Mesenchymal stem cell (in vitro differentiated cells and primary cell): Measurements from ENCODE around the gene ADAP1.

Experiments used
- DNase-seq: peaks from one replicate; pipeline ENCODE4 v3.0.0-alpha.2; 2013
- H2AFZ ChIP-seq: one replicate; pipeline ENCODE4 v1.6.1; 2013; ENCODE audit warnings: low read depth, mild to moderate bottlenecking, control low read depth, inconsistent platforms, low read length, moderate library complexity
- H2AK5ac ChIP-seq: 2 replicates; pipeline ENCODE4 v1.6.1; 2013; ENCODE audit warnings: low read length, moderate library complexity, mild to moderate bottlenecking, inconsistent platforms; ENCODE audit not compliant: severe bottlenecking
- H2BK120ac ChIP-seq: one replicate; pipeline ENCODE4 v1.6.1; 2013; ENCODE audit warnings: low read depth, mild to moderate bottlenecking, inconsistent platforms, low read length, moderate library complexity
- H2BK12ac ChIP-seq, 2 experiments: one replicate each; pipeline ENCODE4 v1.6.1; 2013; ENCODE audit warnings: inconsistent platforms in 2 of 2, low read length in 2 of 2, mild to moderate bottlenecking in 2 of 2, moderate library complexity in 2 of 2, control low read depth in 1 of 2
- H2BK15ac ChIP-seq: one replicate; pipeline ENCODE4 v1.6.1; 2013; ENCODE audit warnings: mild to moderate bottlenecking, low read depth, inconsistent platforms; ENCODE audit not compliant: poor library complexity, severe bottlenecking
- H2BK5ac ChIP-seq: 2 replicates; pipeline ENCODE4 v1.6.1; 2013; ENCODE audit warnings: low read depth, mild to moderate bottlenecking, low read length, control low read depth, inconsistent platforms; ENCODE audit not compliant: poor library complexity, severe bottlenecking
- H3K14ac ChIP-seq, 2 experiments: one replicate each; pipeline ENCODE4 v1.6.1; 2013; ENCODE audit warnings: inconsistent platforms in 2 of 2, low read length in 2 of 2, control low read depth in 1 of 2, mild to moderate bottlenecking in 1 of 2, moderate library complexity in 1 of 2
- H3K18ac ChIP-seq, 2 experiments: one replicate each; pipeline ENCODE4 v1.6.1; 2013; ENCODE audit warnings: inconsistent platforms in 2 of 2, low read length in 2 of 2, control low read depth in 1 of 2, low read depth in 1 of 2, mild to moderate bottlenecking in 1 of 2
- H3K23ac ChIP-seq, 2 experiments: one replicate each; pipeline ENCODE4 v1.6.1; 2013; ENCODE audit warnings: inconsistent platforms in 2 of 2, low read length in 2 of 2, mild to moderate bottlenecking in 2 of 2, moderate library complexity in 2 of 2, control low read depth in 1 of 2
- H3K27ac ChIP-seq: 2 replicates; pipeline ENCODE4 v1.5.1; 2013; ENCODE audit warnings: mild to moderate bottlenecking, moderate library complexity, low read length, control low read depth, inconsistent platforms; ENCODE audit not compliant: poor library complexity, severe bottlenecking
- H3K27me3 ChIP-seq, 2 experiments: 2 replicates each; pipeline versions ENCODE4 v1.6.1 to v1.7.0; 2013; ENCODE audit warnings: low read length in 2 of 2, mild to moderate bottlenecking in 2 of 2, moderate library complexity in 2 of 2, control low read depth in 1 of 2, inconsistent platforms in 1 of 2; ENCODE audit not compliant: control insufficient read depth in 1 of 2, insufficient read depth in 1 of 2
- H3K36me3 ChIP-seq, 2 experiments: 2 replicates each; pipeline versions ENCODE4 v1.6.1 to v1.7.0; 2013; ENCODE audit warnings: low read length in 2 of 2, control low read depth in 1 of 2, inconsistent platforms in 1 of 2, low read depth in 1 of 2, mild to moderate bottlenecking in 1 of 2; ENCODE audit not compliant: insufficient read depth in 2 of 2, control insufficient read depth in 1 of 2
- H3K4ac ChIP-seq, 2 experiments: one replicate each; pipeline ENCODE4 v1.6.1; 2013; ENCODE audit warnings: inconsistent platforms in 2 of 2, low read length in 2 of 2, mild to moderate bottlenecking in 2 of 2, moderate library complexity in 2 of 2, control low read depth in 1 of 2, low read depth in 1 of 2
- H3K4me1 ChIP-seq: 2 replicates; pipeline ENCODE4 v1.6.1; 2013; ENCODE audit warnings: low read depth, low read length, control low read depth; ENCODE audit not compliant: control insufficient read depth, insufficient read depth
- H3K4me2 ChIP-seq: 2 replicates; pipeline ENCODE4 v1.6.1; 2013; ENCODE audit warnings: low read length, mild to moderate bottlenecking, inconsistent platforms; ENCODE audit not compliant: poor library complexity, severe bottlenecking
- H3K4me3 ChIP-seq, 2 experiments: 2 replicates each; pipeline versions ENCODE4 v1.5.1 to v1.7.0; 2013; ENCODE audit warnings: low read length in 2 of 2, mild to moderate bottlenecking in 2 of 2, control low read depth in 1 of 2, low read depth in 1 of 2; ENCODE audit not compliant: insufficient read depth in 1 of 2
- H3K79me1 ChIP-seq: replicated peaks from 2 replicates; pipeline ENCODE4 v1.6.1; 2013; ENCODE audit warnings: mild to moderate bottlenecking, control low read depth, low read length, inconsistent platforms; ENCODE audit not compliant: poor library complexity, severe bottlenecking
- H3K9ac ChIP-seq: 2 replicates; pipeline ENCODE4 v1.7.0; 2013; ENCODE audit warnings: mild to moderate bottlenecking, low read length, moderate library complexity
- H3K9me3 ChIP-seq: 2 replicates; pipeline ENCODE4 v1.7.0; 2013; ENCODE audit warnings: mild to moderate bottlenecking, low read length; ENCODE audit not compliant: control insufficient read depth
- H4K8ac ChIP-seq: one replicate; pipeline ENCODE4 v1.6.1; 2013; ENCODE audit warnings: inconsistent platforms, mild to moderate bottlenecking, low read length, moderate library complexity
- H4K91ac ChIP-seq: one replicate; pipeline ENCODE4 v1.6.1; 2013; ENCODE audit warnings: mild to moderate bottlenecking, low read length, inconsistent platforms
- WGBS: methylation state at CpG from one replicate; pipeline ENCODE4 v1.1.7; 2013; ENCODE audit warnings: mixed read lengths; 5-methylcytosine and 5-hydroxymethylcytosine counted together

Gene ADAP1

DNA sequence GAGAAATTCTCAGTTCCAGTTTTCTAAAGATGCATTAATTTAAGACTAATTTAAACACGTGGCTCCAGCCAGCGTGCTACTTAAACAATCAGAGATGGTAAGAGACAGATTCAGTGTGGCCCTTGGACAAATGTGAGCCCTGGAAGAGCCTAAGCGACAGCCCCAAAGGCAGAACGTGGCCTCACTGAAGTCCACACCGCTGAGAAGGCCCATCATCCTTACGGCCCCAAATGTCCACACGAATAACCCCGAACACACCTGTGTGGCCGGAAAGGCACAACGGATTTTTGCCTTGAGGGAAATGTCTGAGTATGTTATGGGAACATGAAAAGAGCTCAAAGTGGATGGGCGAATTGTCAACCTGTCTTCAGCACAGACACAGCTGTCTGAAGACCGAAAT is 17.6 kb upstream of the ADAP1 start:
- Histone ChIP-seq H3K4me1 (peaks cover 21% of the 10 kb centered on the region), H3K4ac (no peak overlapping the region), H3K23ac (no peak overlapping the region), H3K36me3 (peaks cover 49 to 51% of the 10 kb centered on the region in 2 experiments), H3K14ac (no peak overlapping the region), H2BK15ac (no peak overlapping the region), H2BK5ac (no peak overlapping the region), H3K18ac (no peak overlapping the region), H2BK120ac (no peak overlapping the region), H2BK12ac (no peak overlapping the region), H3K9ac (no peak overlapping the region), H3K27ac (no peak overlapping the region), H4K8ac (no peak overlapping the region), H2AK5ac (no peak overlapping the region), H3K4me2 (no peak overlapping the region), H3K27me3 (no peaks in the 10 kb centered on the region), H3K4me3 (no peak overlapping the region), H2AFZ (no peak overlapping the region), H4K91ac (no peak overlapping the region), H3K79me1 (peaks cover 38% of the 10 kb centered on the region), H3K9me3 (no peaks in the 10 kb centered on the region)
- WGBS, result over 99% methylated on average over 11 of the region's 12 CpGs
- no peak for DNase-seq

GRCh38 chr7:970744-971143 is 16.3 kb upstream of the ADAP1 start:
- H2BK5ac ChIP-seq, result no peak overlapping the region
- WGBS, result 92% methylated on average over 6 of the region's 6 CpGs
- no peak overlapping the region for H2BK120ac ChIP-seq
- no peak overlapping the region for H3K4me2 ChIP-seq
- H3K4me1 ChIP-seq, result peaks cover 17% of the 10 kb centered on the region
- no peaks in the 10 kb centered on the region for H3K9me3 ChIP-seq
- no peaks in the 10 kb centered on the region for H3K27me3 ChIP-seq
- H3K27ac ChIP-seq, result no peak overlapping the region
- H2BK12ac ChIP-seq, result no peak overlapping the region
- no peak overlapping the region for H2BK15ac ChIP-seq
- H2AK5ac ChIP-seq, result no peak overlapping the region
- H4K91ac ChIP-seq, result no peak overlapping the region
- H3K79me1 ChIP-seq, result peaks cover 34% of the 10 kb centered on the region
- no peak overlapping the region for H3K4me3 ChIP-seq
- H3K9ac ChIP-seq, result no peak overlapping the region
- no peak overlapping the region for H4K8ac ChIP-seq
- no peak overlapping the region for H3K23ac ChIP-seq
- H3K4ac ChIP-seq, result no peak overlapping the region
- H2AFZ ChIP-seq, result no peak overlapping the region
- DNase-seq, result no peak
- H3K14ac ChIP-seq, result no peak overlapping the region
- H3K36me3 ChIP-seq, result peaks cover 59 to 60% of the 10 kb centered on the region in 2 experiments
- H3K18ac ChIP-seq, result no peak overlapping the region

DNA sequence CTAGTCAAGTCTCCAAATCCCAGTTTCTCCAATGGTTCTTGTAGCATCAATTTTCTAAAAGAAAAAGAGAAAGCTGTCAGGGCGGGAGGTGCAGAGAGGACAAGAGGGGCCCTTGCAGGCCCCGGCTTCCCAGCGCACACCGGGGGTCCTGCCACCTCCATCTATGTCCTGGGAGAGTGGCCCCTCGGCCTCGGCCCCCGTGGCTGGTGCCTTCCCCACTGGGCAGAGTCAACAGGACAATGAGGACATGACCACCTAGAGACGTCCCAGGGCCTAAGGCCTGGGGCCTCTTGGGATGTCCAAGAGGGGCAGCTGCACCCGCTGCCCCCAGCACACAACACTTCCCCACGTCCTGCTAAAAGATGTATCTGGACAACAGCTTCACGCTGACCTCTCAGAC is 14.9 kb upstream of the ADAP1 start:
- H3K27me3 ChIP-seq, result no peaks in the 10 kb centered on the region
- H3K4me2 ChIP-seq, result no peak overlapping the region
- H4K8ac ChIP-seq, result no peak overlapping the region
- H2BK120ac ChIP-seq, result no peak overlapping the region
- peaks cover 36% of the 10 kb centered on the region for H3K79me1 ChIP-seq
- H3K9me3 ChIP-seq, result no peaks in the 10 kb centered on the region
- 96% methylated on average over 11 of the region's 11 CpGs for WGBS
- H3K14ac ChIP-seq, result no peak overlapping the region
- no peak for DNase-seq
- H2AK5ac ChIP-seq, result no peak overlapping the region
- H4K91ac ChIP-seq, result no peak overlapping the region
- H2BK12ac ChIP-seq, result no peak overlapping the region
- no peak overlapping the region for H3K9ac ChIP-seq
- H3K27ac ChIP-seq, result no peak overlapping the region
- no peak overlapping the region for H2AFZ ChIP-seq
- H3K4ac ChIP-seq, result no peak overlapping the region
- no peak overlapping the region for H3K23ac ChIP-seq
- no peak overlapping the region for H2BK15ac ChIP-seq
- H3K18ac ChIP-seq, result no peak overlapping the region
- H3K4me3 ChIP-seq, result no peak overlapping the region
- peaks cover 59 to 60% of the 10 kb centered on the region in 2 experiments for H3K36me3 ChIP-seq
- peaks cover 22% of the 10 kb centered on the region for H3K4me1 ChIP-seq
- H2BK5ac ChIP-seq, result no peak overlapping the region

DNA sequence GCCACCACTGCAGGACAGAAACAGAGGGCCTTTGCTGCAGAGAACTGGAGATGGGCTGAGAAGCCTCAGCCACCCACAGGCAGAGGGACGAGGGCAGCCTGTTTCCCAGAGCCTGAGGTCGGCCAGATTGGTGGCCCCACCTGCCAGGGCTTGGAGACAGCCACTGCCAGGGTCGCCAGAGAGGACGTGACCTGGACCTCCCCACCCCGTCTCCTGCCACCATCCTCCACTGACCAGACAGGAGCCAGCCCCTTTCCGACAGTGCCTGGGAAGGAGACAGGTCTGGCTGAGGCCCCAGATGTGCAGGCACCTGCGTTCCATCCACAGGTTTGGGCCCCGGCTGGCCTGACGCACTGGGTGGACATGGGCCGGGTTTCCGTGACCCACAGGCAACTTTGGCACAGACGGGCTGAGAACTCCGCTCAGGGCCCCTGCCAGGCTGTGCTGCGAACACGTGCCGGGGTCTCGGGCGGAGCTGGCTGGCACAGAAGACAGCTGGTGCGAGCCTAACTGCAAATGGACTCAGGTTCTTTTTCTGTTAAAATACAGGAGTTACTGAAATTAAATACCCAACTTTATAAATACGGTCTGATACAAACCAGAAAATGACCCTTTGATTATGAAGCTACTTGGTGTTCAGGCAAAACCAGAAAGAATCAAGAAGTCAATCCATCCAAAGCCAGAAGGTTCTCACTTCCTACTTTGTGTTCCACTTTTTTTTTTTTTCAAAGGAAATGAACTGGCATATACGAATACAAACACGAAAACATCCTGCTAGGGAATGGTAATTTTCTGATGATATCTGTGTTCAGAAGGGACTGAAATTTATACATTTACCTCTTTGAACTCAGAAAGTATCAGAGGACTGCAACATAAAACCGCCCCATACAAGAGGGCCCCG is 14.0 kb upstream of the ADAP1 start:
- Histone ChIP-seq H2BK120ac (no peak overlapping the region), H3K14ac (no peak overlapping the region)

More for the DNA sequence above, 14.0 kb upstream of the ADAP1 start:
- no peak overlapping the region for H2BK12ac ChIP-seq
- H2BK15ac ChIP-seq, result no peak overlapping the region
- H3K36me3 ChIP-seq, result peaks cover 58 to 60% of the 10 kb centered on the region in 2 experiments
- peaks cover 36% of the 10 kb centered on the region for H3K79me1 ChIP-seq
- no peak overlapping the region for H3K27ac ChIP-seq
- H2AFZ ChIP-seq, result no peak overlapping the region
- peaks cover 24% of the 10 kb centered on the region for H3K4me1 ChIP-seq
- no peak overlapping the region for H3K4ac ChIP-seq
- no peak overlapping the region for H3K4me3 ChIP-seq
- no peak overlapping the region for H4K8ac ChIP-seq
- no peak overlapping the region for H4K91ac ChIP-seq
- no peak overlapping the region for H3K23ac ChIP-seq
- no peak overlapping the region for H2AK5ac ChIP-seq
- no peak overlapping the region for H3K9ac ChIP-seq
- 98% methylated on average over 22 of the region's 24 CpGs for WGBS
- H3K4me2 ChIP-seq, result no peak overlapping the region
- no peaks in the 10 kb centered on the region for H3K9me3 ChIP-seq
- no peak overlapping the region for H2BK5ac ChIP-seq
- no peak overlapping the region for H3K18ac ChIP-seq
- H3K27me3 ChIP-seq, result peaks cover 1 to 5% of the 10 kb centered on the region in 2 experiments
- DNase-seq, result no peak
